ENCODE data around the gene KCNAB1.

GRCh38 chr3:156290924-156291271 lies 170.5 kb downstream of the KCNAB1 start:
- TF ChIP-seq, protein P1, sequence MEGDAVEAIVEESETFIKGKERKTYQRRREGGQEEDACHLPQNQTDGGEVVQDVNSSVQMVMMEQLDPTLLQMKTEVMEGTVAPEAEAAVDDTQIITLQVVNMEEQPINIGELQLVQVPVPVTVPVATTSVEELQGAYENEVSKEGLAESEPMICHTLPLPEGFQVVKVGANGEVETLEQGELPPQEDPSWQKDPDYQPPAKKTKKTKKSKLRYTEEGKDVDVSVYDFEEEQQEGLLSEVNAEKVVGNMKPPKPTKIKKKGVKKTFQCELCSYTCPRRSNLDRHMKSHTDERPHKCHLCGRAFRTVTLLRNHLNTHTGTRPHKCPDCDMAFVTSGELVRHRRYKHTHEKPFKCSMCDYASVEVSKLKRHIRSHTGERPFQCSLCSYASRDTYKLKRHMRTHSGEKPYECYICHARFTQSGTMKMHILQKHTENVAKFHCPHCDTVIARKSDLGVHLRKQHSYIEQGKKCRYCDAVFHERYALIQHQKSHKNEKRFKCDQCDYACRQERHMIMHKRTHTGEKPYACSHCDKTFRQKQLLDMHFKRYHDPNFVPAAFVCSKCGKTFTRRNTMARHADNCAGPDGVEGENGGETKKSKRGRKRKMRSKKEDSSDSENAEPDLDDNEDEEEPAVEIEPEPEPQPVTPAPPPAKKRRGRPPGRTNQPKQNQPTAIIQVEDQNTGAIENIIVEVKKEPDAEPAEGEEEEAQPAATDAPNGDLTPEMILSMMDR (conservative IDR thresholded peaks at IDR 0.05; ENCODE audit: low read length): no peak
- TF ChIP-seq EZH2phosphoT487 (IDR thresholded peaks at IDR 0.05; ENCODE audit: borderline replicate concordance, low read depth, low read length): no peak

All from OCI-LY7 (cell line).